Measurements from ENCODE around the gene GAS2L2. TPM values are rescaled to one million over a fixed set of nuclear protein-coding genes. Genes with fewer than 3 reads are reported as not detected.

Gene GAS2L2
- total and polyA plus RNA-seq, 2 of the 8 experiments (the other 6 are each of a cell fraction or from before 2014, with no cell fraction given): 0.09 to 0.13 TPM

Other genes with a start within 250 kb of the GAS2L2 start
- gene SLFN12L, start 215.6 kb downstream of the GAS2L2 start, total RNA-seq (2021; fragmentation: NEBNext Ultra II Directional; extraction: Animal tissue kit (Norgen Biotek cat#: 25700)): not detected in 2 replicates
- not detected in 2 replicates for gene SLFN12L, start 215.6 kb downstream of the GAS2L2 start, polyA plus RNA-seq (2011; rRNA removed)
- gene SLFN14, start 192.4 kb downstream of the GAS2L2 start, total RNA-seq (2021; fragmentation: NEBNext Ultra II Directional; extraction: Animal tissue kit (Norgen Biotek cat#: 25700)): not detected in 2 replicates
- gene SLFN14, start 192.4 kb downstream of the GAS2L2 start, polyA plus RNA-seq (2011; rRNA removed): 0.03 TPM in 1 of 2 replicates, not detected in the other
- 2.5 and 3.0 TPM in 2 replicates for gene PEX12, start 174.7 kb downstream of the GAS2L2 start, total RNA-seq (2021; fragmentation: NEBNext Ultra II Directional; extraction: Animal tissue kit (Norgen Biotek cat#: 25700))
- 4.5 and 5.9 TPM in 2 replicates for gene PEX12, start 174.7 kb downstream of the GAS2L2 start, polyA plus RNA-seq (2011; rRNA removed)
- gene AP2B1, start 165.9 kb downstream of the GAS2L2 start, total RNA-seq (2021; fragmentation: NEBNext Ultra II Directional; extraction: Animal tissue kit (Norgen Biotek cat#: 25700)): 194 and 199 TPM in 2 replicates
- gene AP2B1, start 165.9 kb downstream of the GAS2L2 start, polyA plus RNA-seq (2011; rRNA removed): 63.4 and 95.5 TPM in 2 replicates
- gene RASL10B, start 21.6 kb downstream of the GAS2L2 start, total RNA-seq (2021; fragmentation: NEBNext Ultra II Directional; extraction: Animal tissue kit (Norgen Biotek cat#: 25700)): 21.6 and 22.8 TPM in 2 replicates
- 17.5 and 21.8 TPM in 2 replicates for gene RASL10B, start 21.6 kb downstream of the GAS2L2 start, polyA plus RNA-seq (2011; rRNA removed)
- not detected in 2 replicates for gene C17orf50, start 7.6 kb upstream of the GAS2L2 start, total RNA-seq (2021; fragmentation: NEBNext Ultra II Directional; extraction: Animal tissue kit (Norgen Biotek cat#: 25700))
- gene C17orf50, start 7.6 kb upstream of the GAS2L2 start, polyA plus RNA-seq (2011; rRNA removed): 0.08 and 0.12 TPM in 2 replicates
- not detected in 2 replicates for gene MMP28, start 42.4 kb upstream of the GAS2L2 start, total RNA-seq (2021; fragmentation: NEBNext Ultra II Directional; extraction: Animal tissue kit (Norgen Biotek cat#: 25700))
- 0.06 TPM in 1 of 2 replicates, not detected in the other for gene MMP28, start 42.4 kb upstream of the GAS2L2 start, polyA plus RNA-seq (2011; rRNA removed)
- 323 and 338 TPM in 2 replicates for gene TAF15, start 56.2 kb upstream of the GAS2L2 start, total RNA-seq (2021; fragmentation: NEBNext Ultra II Directional; extraction: Animal tissue kit (Norgen Biotek cat#: 25700))
- 62.8 and 80.1 TPM in 2 replicates for gene TAF15, start 56.2 kb upstream of the GAS2L2 start, polyA plus RNA-seq (2011; rRNA removed)
- gene HEATR9, start 115.7 kb upstream of the GAS2L2 start, total RNA-seq (2021; fragmentation: NEBNext Ultra II Directional; extraction: Animal tissue kit (Norgen Biotek cat#: 25700)): not detected in 2 replicates
- gene HEATR9, start 115.7 kb upstream of the GAS2L2 start, polyA plus RNA-seq (2011; rRNA removed): not detected in 2 replicates
- gene CCL5, start 127.1 kb upstream of the GAS2L2 start, total RNA-seq (2021; fragmentation: NEBNext Ultra II Directional; extraction: Animal tissue kit (Norgen Biotek cat#: 25700)): not detected in 2 replicates
- gene CCL5, start 127.1 kb upstream of the GAS2L2 start, polyA plus RNA-seq (2011; rRNA removed): not detected in 2 replicates
- 4.8 and 7.3 TPM in 2 replicates for gene RDM1, start 177.5 kb upstream of the GAS2L2 start, total RNA-seq (2021; fragmentation: NEBNext Ultra II Directional; extraction: Animal tissue kit (Norgen Biotek cat#: 25700))
- 6.2 and 9.7 TPM in 2 replicates for gene RDM1, start 177.5 kb upstream of the GAS2L2 start, polyA plus RNA-seq (2011; rRNA removed)
- gene LYZL6, start 190.5 kb upstream of the GAS2L2 start, total RNA-seq (2021; fragmentation: NEBNext Ultra II Directional; extraction: Animal tissue kit (Norgen Biotek cat#: 25700)): not detected in 2 replicates
- gene LYZL6, start 190.5 kb upstream of the GAS2L2 start, polyA plus RNA-seq (2011; rRNA removed): not detected in 2 replicates
- gene CCL16, start 228.3 kb upstream of the GAS2L2 start, total RNA-seq (2021; fragmentation: NEBNext Ultra II Directional; extraction: Animal tissue kit (Norgen Biotek cat#: 25700)): not detected in 2 replicates
- gene CCL16, start 228.3 kb upstream of the GAS2L2 start, polyA plus RNA-seq (2011; rRNA removed): not detected in 2 replicates
- gene CCL14, start 233.5 kb upstream of the GAS2L2 start, total RNA-seq (2021; fragmentation: NEBNext Ultra II Directional; extraction: Animal tissue kit (Norgen Biotek cat#: 25700)): not detected in 2 replicates
- gene CCL14, start 233.5 kb upstream of the GAS2L2 start, polyA plus RNA-seq (2011; rRNA removed): not detected in 2 replicates
- not detected in 2 replicates for gene CCL15, start 248.3 kb upstream of the GAS2L2 start, total RNA-seq (2021; fragmentation: NEBNext Ultra II Directional; extraction: Animal tissue kit (Norgen Biotek cat#: 25700))
- gene CCL15, start 248.3 kb upstream of the GAS2L2 start, polyA plus RNA-seq (2011; rRNA removed): not detected in 2 replicates